Fibroblast of the aortic adventitia (primary cell): ENCODE data around the gene ADAMTS2. TPM values are rescaled to one million over a fixed set of nuclear protein-coding genes. Genes with fewer than 3 reads are reported as not detected.

Source experiments
- DNase-seq: peaks from one replicate; pipeline ENCODE4 v3.0.0-alpha.2; 2010; ENCODE audit warnings: low read depth
- H3K4me3 ChIP-seq: 2 replicates; pipeline ENCODE4 v1.5.1; 2011; ENCODE audit warnings: low read depth, mild to moderate bottlenecking, control low read depth, low read length, moderate library complexity
- total RNA-seq: library from RNA; depleted of rRNA; stranded (reverse); fragments of >200 nt; gene quantifications from 2 replicates; pipeline ENCODE4 v1.2.3, GENCODE V29; 2012; ENCODE audit warnings: low replicate concordance
- TF ChIP-seq, protein P1 (sequence below): IDR thresholded peaks from 2 replicates; pipeline ENCODE4 v1.5.1; 2011; ENCODE audit warnings: mild to moderate bottlenecking, low read length, control low read depth, inconsistent platforms; ENCODE audit not compliant: insufficient read depth

Gene ADAMTS2
- total RNA-seq, 1 donor, result 25.8 TPM

- DNase-seq, result peak; percentile 44
- TF ChIP-seq, protein P1, sequence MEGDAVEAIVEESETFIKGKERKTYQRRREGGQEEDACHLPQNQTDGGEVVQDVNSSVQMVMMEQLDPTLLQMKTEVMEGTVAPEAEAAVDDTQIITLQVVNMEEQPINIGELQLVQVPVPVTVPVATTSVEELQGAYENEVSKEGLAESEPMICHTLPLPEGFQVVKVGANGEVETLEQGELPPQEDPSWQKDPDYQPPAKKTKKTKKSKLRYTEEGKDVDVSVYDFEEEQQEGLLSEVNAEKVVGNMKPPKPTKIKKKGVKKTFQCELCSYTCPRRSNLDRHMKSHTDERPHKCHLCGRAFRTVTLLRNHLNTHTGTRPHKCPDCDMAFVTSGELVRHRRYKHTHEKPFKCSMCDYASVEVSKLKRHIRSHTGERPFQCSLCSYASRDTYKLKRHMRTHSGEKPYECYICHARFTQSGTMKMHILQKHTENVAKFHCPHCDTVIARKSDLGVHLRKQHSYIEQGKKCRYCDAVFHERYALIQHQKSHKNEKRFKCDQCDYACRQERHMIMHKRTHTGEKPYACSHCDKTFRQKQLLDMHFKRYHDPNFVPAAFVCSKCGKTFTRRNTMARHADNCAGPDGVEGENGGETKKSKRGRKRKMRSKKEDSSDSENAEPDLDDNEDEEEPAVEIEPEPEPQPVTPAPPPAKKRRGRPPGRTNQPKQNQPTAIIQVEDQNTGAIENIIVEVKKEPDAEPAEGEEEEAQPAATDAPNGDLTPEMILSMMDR, result peak; percentile 63
- H3K4me3 ChIP-seq, result peak overlapping the region; percentile 86
These were observed 1.4 kb downstream of the ADAMTS2 start for GRCh38 chr5:179343719-179344430.

DNA sequence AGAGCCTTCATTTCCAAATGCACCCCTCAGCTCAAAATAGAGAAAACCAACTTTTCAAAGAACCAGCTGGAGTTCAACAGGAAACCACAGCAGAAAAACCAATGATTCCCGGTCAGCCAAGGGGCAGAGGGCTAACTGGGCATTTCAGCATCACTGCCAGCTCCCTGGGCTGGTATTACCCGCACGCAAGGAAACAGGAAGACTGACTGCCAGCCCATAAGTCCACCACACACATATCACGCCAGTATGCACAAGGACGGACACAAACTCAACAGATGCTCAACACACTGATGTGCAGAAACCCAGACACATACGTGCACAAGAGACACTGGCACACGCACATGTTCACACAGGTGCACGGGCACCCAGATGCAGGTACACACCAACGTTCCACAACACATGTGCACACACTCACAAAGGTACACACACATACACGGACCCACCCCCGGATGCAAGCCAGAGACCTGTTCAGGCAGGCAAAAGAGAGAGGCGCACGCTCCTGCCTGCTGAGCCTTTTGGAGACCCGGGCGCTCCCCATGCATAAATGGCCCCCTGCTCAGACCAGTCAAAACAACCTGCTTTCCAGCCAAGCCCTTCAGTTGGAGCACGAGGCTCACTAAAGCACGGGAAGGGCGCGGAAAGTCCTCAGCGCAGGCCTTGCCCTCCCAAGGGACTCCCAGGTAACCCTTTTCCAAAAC is 2.1 kb downstream of the ADAMTS2 start:
- DNase-seq, result peak; percentile 15
- TF ChIP-seq, protein P1, result no peak
- H3K4me3 ChIP-seq, result peak overlapping the region; percentile 86

GRCh38 chr5:179342577-179342976 is 2.7 kb downstream of the ADAMTS2 start:
- H3K4me3 ChIP-seq, result peak overlapping the region; percentile 86
- peak; percentile 72 for DNase-seq
- TF ChIP-seq, protein P1, result peak; percentile 83

DNA sequence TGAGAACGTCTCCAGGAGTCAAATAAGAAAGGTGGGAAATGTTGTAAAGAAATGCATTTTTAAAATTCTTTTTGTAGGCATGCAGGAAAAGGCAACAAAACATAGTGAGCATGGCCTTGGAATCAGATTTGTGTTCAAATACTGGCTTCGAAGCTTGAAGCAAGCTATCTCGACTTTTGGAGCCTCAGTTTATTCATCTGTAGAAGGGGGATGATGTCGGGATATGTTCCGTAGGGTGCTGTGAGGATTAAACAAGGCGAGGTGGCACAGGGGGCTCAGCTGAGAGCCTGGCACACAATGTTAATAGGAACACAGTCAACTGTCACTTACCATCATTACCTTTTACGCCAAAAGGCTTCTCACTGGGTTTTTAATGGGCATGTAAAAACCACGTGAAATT is 4.8 kb downstream of the ADAMTS2 start:
- DNase-seq, result no peak
- TF ChIP-seq, protein P1, result no peak
- H3K4me3 ChIP-seq, result no peak overlapping the region

DNA sequence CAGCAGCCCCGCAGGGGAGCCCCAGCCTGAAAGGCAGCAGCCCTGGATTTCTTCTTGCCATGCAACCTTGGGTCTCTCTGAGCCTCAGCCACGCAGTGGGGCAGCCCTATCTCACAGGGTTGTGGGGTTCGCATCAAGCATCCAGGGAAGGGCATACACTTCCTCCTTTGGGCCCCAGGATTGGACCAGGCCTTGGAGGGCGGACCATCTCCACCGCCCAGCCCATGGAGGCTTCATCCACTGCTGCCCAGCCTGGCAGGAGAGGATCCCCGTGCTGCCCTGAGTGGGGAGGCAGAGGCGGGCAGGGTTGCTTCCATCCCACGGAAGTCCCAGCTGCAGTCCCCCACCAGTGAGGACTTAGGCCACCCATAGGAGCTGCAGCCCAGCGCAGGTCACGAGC is 5.3 kb downstream of the ADAMTS2 start:
- no peak overlapping the region for H3K4me3 ChIP-seq
- DNase-seq, result no peak
- TF ChIP-seq, protein P1, result no peak

DNA sequence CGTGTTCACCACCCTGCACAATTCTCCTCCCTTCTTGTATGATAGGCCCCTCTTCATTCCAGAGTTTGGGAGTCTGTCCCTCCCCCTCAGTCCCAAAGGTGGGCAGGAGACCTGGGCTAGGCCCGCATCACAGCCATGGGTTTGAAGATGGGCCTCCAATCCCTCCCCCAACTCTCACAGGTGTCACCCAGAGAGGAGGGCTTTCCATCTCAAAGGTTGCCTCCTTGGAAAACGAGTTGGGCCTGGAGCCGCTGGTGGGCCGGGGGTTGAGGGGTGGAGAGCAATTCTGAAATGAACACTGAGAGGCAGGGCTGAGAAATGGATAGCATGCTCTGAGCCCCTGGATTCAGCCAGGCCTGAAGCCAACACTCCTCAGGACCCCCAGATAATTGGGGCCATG is 6.2 kb downstream of the ADAMTS2 start:
- no peak for DNase-seq
- TF ChIP-seq, protein P1, result no peak
- H3K4me3 ChIP-seq, result no peak overlapping the region
